ENCODE results near the gene LDLRAD4.

The LDLRAD4 gene

GRCh38 chr18:13452388-13452811, 233.8 kb downstream of the LDLRAD4 start:
- no peak for DNase-seq (ENCODE audit: extremely low spot score)
- ChIA-PET CTCF (no interaction called here), POLR2A (no interaction called here)
- TF ChIP-seq ARNT (IDR thresholded peaks at IDR 0.05): no peak
- no peak for TF ChIP-seq FOXM1 (IDR thresholded peaks at IDR 0.05; ENCODE audit: borderline replicate concordance)
- TF ChIP-seq SP1 (IDR thresholded peaks at IDR 0.05): no peak
- TF ChIP-seq FOXA1 (IDR thresholded peaks at IDR 0.05): no peak
- no peak for TF ChIP-seq LEF1 (IDR thresholded peaks at IDR 0.05; ENCODE audit: borderline replicate concordance)
- TF ChIP-seq TARDBP (IDR thresholded peaks at IDR 0.05): no peak
- TF ChIP-seq CTBP1 (IDR thresholded peaks at IDR 0.05; ENCODE audit: borderline replicate concordance): no peak
- TF ChIP-seq ZNF384 (IDR thresholded peaks at IDR 0.05): no peak
- TF ChIP-seq HDGF (IDR thresholded peaks at IDR 0.05; ENCODE audit: borderline replicate concordance): no peak
- TF ChIP-seq FOXK2 (IDR thresholded peaks at IDR 0.05): no peak

DNA sequence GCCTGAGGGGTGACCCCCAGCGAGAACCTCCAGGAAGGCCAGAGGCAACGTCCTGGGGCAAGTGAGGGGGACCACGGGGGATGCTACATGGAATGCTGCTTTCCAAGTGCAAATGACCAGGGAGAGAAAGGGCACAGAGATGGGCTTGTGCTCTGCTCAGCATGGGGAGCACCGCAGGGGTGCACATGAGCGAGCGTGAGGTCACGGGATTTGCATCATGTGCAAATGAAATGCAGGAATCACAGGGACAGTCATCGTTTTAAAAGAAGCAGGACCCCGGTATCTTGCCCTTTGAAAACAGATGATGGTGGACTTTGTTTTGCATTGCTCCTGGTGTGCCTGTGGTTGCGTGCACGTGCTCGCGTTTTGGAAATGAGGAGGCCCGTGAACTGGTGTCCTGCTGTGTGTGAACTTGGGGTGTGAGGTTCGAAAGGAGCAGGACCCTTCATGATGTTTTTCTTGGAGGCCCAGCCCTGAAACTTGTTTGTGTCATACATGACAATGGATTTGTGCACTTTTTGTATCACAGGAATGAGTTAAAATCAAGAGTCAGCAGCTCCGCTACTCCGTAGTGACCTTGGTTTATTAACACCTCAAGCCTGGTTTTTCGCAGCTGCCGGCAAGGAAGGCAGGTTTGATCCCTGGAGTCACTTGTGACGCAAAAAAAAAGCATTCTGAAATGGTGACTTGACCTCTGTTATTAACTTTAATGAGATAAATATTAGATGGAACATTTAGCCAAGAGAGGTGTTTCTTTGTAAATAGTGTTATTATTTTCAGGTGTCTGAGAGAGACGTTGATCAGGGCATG, 234.5 kb downstream of the LDLRAD4 start:
- TF ChIP-seq SP1 (IDR thresholded peaks at IDR 0.05) (no peak), SUZ12 (IDR thresholded peaks at IDR 0.05) (no peak), LEF1 (IDR thresholded peaks at IDR 0.05; ENCODE audit: borderline replicate concordance) (no peak), NFRKB (IDR thresholded peaks at IDR 0.05) (no peak), L3MBTL2 (conservative IDR thresholded peaks at IDR 0.05) (no peak), FOXA1 (IDR thresholded peaks at IDR 0.05) (no peak), HDGF (IDR thresholded peaks at IDR 0.05; ENCODE audit: borderline replicate concordance) (no peak), FOXK2 (IDR thresholded peaks at IDR 0.05) (no peak), FOXM1 (IDR thresholded peaks at IDR 0.05; ENCODE audit: borderline replicate concordance) (no peak), ARNT (IDR thresholded peaks at IDR 0.05) (no peak), ELF4 (IDR thresholded peaks at IDR 0.05) (no peak), CTBP1 (IDR thresholded peaks at IDR 0.05; ENCODE audit: borderline replicate concordance) (no peak)
- DNase-seq (ENCODE audit: extremely low spot score): no peak
- ChIA-PET CTCF (no interaction called here), POLR2A (no interaction called here)

- CTCF ChIA-PET: no interaction called here
- TF ChIP-seq LEF1 (IDR thresholded peaks at IDR 0.05; ENCODE audit: borderline replicate concordance) (no peak), FOXM1 (IDR thresholded peaks at IDR 0.05; ENCODE audit: borderline replicate concordance) (no peak), TARDBP (IDR thresholded peaks at IDR 0.05) (no peak), ZNF384 (IDR thresholded peaks at IDR 0.05) (no peak), PKNOX1 (IDR thresholded peaks at IDR 0.05) (no peak), SUZ12 (IDR thresholded peaks at IDR 0.05) (no peak), ELF4 (IDR thresholded peaks at IDR 0.05) (no peak), BHLHE40 (IDR thresholded peaks at IDR 0.05; ENCODE audit: borderline replicate concordance) (no peak)
These were observed 235.2 kb downstream of the LDLRAD4 start for GRCh38 chr18:13453714-13454113.

DNA sequence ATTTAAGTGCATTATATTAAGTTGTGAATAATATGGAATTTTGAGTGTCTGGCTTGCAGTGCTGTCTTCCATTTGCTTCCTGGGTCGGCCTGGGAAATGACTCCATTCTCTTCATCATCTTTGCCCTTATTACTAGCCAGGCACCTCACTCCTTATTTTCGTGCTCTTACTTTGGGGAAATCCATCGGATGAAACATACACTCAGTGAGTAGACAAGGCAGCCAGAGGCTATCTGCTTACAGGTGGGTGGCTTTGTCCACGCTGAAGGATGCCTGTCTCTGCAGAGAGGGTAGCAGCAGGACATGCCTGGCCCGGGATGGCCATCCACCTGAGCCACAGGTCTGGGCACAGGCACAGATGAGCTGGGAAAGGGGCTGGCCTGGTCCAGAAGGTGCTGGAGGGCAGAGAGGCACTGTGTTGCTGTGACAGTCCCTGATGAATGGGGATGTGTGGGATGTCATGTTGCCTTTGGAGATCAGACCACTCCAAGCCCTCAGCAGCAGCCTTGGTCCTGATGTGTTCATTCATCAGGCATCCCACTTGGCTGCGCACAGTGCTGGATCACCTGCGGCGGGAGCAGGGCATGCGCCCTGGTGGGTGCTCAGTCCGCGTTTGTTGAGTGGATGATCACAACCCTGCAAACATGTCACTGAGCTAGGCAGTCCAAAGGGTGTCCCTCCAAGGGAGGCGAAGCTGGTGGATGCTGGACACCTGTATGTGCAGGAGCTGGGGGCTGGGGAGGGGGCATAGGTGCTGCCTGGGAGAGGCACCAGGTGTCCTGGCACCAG, 236.0 kb downstream of the LDLRAD4 start:
- no peak for DNase-seq (ENCODE audit: extremely low spot score)
- TF ChIP-seq LEF1 (IDR thresholded peaks at IDR 0.05; ENCODE audit: borderline replicate concordance): no peak
- TF ChIP-seq L3MBTL2 (conservative IDR thresholded peaks at IDR 0.05): no peak
- no peak for TF ChIP-seq SP1 (IDR thresholded peaks at IDR 0.05)
- TF ChIP-seq ARNT (IDR thresholded peaks at IDR 0.05): no peak
- no peak for TF ChIP-seq SUZ12 (IDR thresholded peaks at IDR 0.05)
- no peak for TF ChIP-seq NFRKB (IDR thresholded peaks at IDR 0.05)
- no peak for TF ChIP-seq BHLHE40 (IDR thresholded peaks at IDR 0.05; ENCODE audit: borderline replicate concordance)
- TF ChIP-seq ELF4 (IDR thresholded peaks at IDR 0.05): no peak
- ChIA-PET CTCF (no interaction called here), POLR2A (no interaction called here)

More at GRCh38 chr18:13453714-13454113, 235.2 kb downstream of the LDLRAD4 start:
- no peak for DNase-seq (ENCODE audit: extremely low spot score)
- POLR2A ChIA-PET: no interaction called here

- no peak for TF ChIP-seq HDGF (IDR thresholded peaks at IDR 0.05; ENCODE audit: borderline replicate concordance)
- no peak for TF ChIP-seq NFRKB (IDR thresholded peaks at IDR 0.05)
- no peak for TF ChIP-seq ZNF384 (IDR thresholded peaks at IDR 0.05)
- TF ChIP-seq L3MBTL2 (conservative IDR thresholded peaks at IDR 0.05): no peak
- TF ChIP-seq CTBP1 (IDR thresholded peaks at IDR 0.05; ENCODE audit: borderline replicate concordance): no peak
- no peak for TF ChIP-seq ELF4 (IDR thresholded peaks at IDR 0.05)
- TF ChIP-seq BHLHE40 (IDR thresholded peaks at IDR 0.05; ENCODE audit: borderline replicate concordance): no peak
- no peak for TF ChIP-seq FOXM1 (IDR thresholded peaks at IDR 0.05; ENCODE audit: borderline replicate concordance)
- no peak for TF ChIP-seq SP1 (IDR thresholded peaks at IDR 0.05)
- no peak for TF ChIP-seq PKNOX1 (IDR thresholded peaks at IDR 0.05)
- TF ChIP-seq FOXA1 (IDR thresholded peaks at IDR 0.05): no peak
- ChIA-PET CTCF (no interaction called here), POLR2A (no interaction called here)
- no peak for DNase-seq (ENCODE audit: extremely low spot score)
These were observed 236.9 kb downstream of the LDLRAD4 start for GRCh38 chr18:13455471-13455870.

DNA sequence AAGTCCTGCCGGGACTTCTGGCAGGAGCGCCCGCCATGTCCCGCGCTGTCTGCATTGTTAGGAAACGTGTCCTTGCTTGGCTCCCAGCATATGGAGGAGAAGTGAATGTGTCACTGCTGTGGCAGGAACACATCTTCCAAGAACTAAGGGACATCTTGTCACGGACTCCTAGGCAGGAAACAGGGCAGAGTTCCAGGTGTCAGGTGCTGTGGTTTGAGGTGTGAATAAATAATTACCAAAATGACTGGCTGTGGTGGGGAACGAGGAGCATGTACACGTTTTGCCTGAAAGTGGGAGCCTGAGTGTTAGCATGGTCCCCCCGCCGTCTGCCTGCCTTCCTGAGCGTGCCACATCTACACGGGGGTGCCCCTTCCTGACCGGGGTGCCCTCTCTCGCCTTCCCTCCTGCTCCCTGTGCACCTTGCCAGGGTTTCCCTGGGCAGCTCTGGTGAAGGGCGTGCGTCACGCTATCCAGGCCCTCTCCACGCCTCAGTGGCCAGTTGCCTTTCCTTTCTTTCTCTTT, 237.5 kb downstream of the LDLRAD4 start:
- TF ChIP-seq L3MBTL2 (conservative IDR thresholded peaks at IDR 0.05): no peak
- no peak for TF ChIP-seq BHLHE40 (IDR thresholded peaks at IDR 0.05; ENCODE audit: borderline replicate concordance)
- TF ChIP-seq PKNOX1 (IDR thresholded peaks at IDR 0.05): no peak
- TF ChIP-seq FOXM1 (IDR thresholded peaks at IDR 0.05; ENCODE audit: borderline replicate concordance): no peak
- no peak for TF ChIP-seq CTBP1 (IDR thresholded peaks at IDR 0.05; ENCODE audit: borderline replicate concordance)
- no peak for TF ChIP-seq FOXA1 (IDR thresholded peaks at IDR 0.05)
- TF ChIP-seq FOXK2 (IDR thresholded peaks at IDR 0.05): no peak
- TF ChIP-seq ELF4 (IDR thresholded peaks at IDR 0.05): no peak
- TF ChIP-seq NFRKB (IDR thresholded peaks at IDR 0.05): no peak
- TF ChIP-seq LEF1 (IDR thresholded peaks at IDR 0.05; ENCODE audit: borderline replicate concordance): no peak
- no peak for TF ChIP-seq SUZ12 (IDR thresholded peaks at IDR 0.05)
- TF ChIP-seq ZNF384 (IDR thresholded peaks at IDR 0.05): no peak
- no peak for TF ChIP-seq HDGF (IDR thresholded peaks at IDR 0.05; ENCODE audit: borderline replicate concordance)
- TF ChIP-seq SP1 (IDR thresholded peaks at IDR 0.05): no peak
- TF ChIP-seq TARDBP (IDR thresholded peaks at IDR 0.05): no peak
- no peak for TF ChIP-seq ARNT (IDR thresholded peaks at IDR 0.05)
- ChIA-PET CTCF (no interaction called here), POLR2A (no interaction called here)
- no peak for DNase-seq (ENCODE audit: extremely low spot score)

All from HEK293T (cell line).